Measurements from ENCODE around the gene TOM1L2. TPM values are rescaled to one million over a fixed set of nuclear protein-coding genes. Genes with fewer than 3 reads are reported as not detected.

TOM1L2 gene
- total RNA-seq, 1 experiment from 2014 or later: 35.5 TPM

GRCh38 chr17:17985555-17985954 is 13.4 kb upstream of the TOM1L2 start:
- Histone ChIP-seq H3K4me1 (peaks cover 10% of the 10 kb centered on the region), H3K36me3 (ENCODE audit: control insufficient read depth, insufficient read depth, low read length) (no peaks in the 10 kb centered on the region), H3K4me3 (ENCODE audit: low read depth, low read length) (no peak overlapping the region), H3K9me3 (no peaks in the 10 kb centered on the region), H3K27me3 (replicated peaks; ENCODE audit: control insufficient read depth, insufficient read depth, low read length) (no peaks in the 10 kb centered on the region)
- TF ChIP-seq, protein P1, sequence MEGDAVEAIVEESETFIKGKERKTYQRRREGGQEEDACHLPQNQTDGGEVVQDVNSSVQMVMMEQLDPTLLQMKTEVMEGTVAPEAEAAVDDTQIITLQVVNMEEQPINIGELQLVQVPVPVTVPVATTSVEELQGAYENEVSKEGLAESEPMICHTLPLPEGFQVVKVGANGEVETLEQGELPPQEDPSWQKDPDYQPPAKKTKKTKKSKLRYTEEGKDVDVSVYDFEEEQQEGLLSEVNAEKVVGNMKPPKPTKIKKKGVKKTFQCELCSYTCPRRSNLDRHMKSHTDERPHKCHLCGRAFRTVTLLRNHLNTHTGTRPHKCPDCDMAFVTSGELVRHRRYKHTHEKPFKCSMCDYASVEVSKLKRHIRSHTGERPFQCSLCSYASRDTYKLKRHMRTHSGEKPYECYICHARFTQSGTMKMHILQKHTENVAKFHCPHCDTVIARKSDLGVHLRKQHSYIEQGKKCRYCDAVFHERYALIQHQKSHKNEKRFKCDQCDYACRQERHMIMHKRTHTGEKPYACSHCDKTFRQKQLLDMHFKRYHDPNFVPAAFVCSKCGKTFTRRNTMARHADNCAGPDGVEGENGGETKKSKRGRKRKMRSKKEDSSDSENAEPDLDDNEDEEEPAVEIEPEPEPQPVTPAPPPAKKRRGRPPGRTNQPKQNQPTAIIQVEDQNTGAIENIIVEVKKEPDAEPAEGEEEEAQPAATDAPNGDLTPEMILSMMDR (IDR thresholded peaks at IDR 0.05; ENCODE audit: insufficient read depth in 1 of 2, low read depth in 1 of 2, low read length in 1 of 2, severe bottlenecking in 1 of 2, unreplicated experiment in 1 of 2): peak in 1 of 2 experiments; percentile 15
- CTCF ChIA-PET: interaction anchor here (0.8 to 1.2 kb wide), 2 partner anchors 58 to 66 kb away, joined by 3 to 4 read pairs; no protein-coding TSS in a partner anchor
- H3K27ac Mint-ChIP-seq (ENCODE audit: unreplicated experiment): no peak overlapping the region
- POLR2A ChIA-PET: no interaction called here
- H3K4me3 Mint-ChIP-seq (ENCODE audit: unreplicated experiment): no peak overlapping the region
- BruUV-seq (replicated peaks): no TSS peak
- no peak for DNase-seq
- H3K27me3 Mint-ChIP-seq (ENCODE audit: insufficient read depth, unreplicated experiment): no peaks in the 10 kb centered on the region
- H3K9me3 Mint-ChIP-seq (ENCODE audit: unreplicated experiment): no peaks in the 10 kb centered on the region
- intact Hi-C loops (cut with micrococcal nuclease; ENCODE audit: unreplicated experiment): loop anchor here (5.0 kb wide), 1 partner anchor 47 kb away; no protein-coding TSS in a partner anchor
- peaks cover 5% of the 10 kb centered on the region for H3K4me1 Mint-ChIP-seq (ENCODE audit: low read depth, unreplicated experiment)
- H3K36me3 Mint-ChIP-seq (ENCODE audit: insufficient read depth, unreplicated experiment): no peaks in the 10 kb centered on the region

DNA sequence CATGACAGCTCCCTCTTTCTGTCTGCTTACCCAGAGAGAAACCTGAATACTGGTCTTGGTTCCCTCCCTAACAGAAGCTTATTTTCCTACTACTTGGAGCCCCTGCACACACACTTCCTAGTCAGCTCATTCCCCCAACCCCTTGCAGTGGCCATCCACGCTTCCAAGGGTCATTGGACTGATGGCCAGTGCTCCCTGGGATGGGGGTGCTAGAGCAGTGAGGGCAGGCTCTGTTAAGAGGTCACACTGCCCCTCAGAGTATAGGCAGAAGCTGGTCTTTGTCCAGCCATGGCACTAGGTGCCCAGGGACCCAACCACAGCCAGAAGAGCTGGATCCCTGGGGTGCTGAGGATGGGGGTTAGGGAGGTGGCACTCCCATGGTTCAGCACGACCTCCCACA is 13.0 kb upstream of the TOM1L2 start:
- Histone ChIP-seq H3K9me3 (no peaks in the 10 kb centered on the region), H3K4me3 (ENCODE audit: low read depth, low read length) (no peak overlapping the region), H3K36me3 (ENCODE audit: control insufficient read depth, insufficient read depth, low read length) (no peaks in the 10 kb centered on the region), H3K27me3 (replicated peaks; ENCODE audit: control insufficient read depth, insufficient read depth, low read length) (no peaks in the 10 kb centered on the region), H3K4me1 (peaks cover 7% of the 10 kb centered on the region)
- BruUV-seq (replicated peaks): no TSS peak
- Mint-ChIP-seq H3K27ac (ENCODE audit: unreplicated experiment) (no peak overlapping the region), H3K4me1 (ENCODE audit: low read depth, unreplicated experiment) (peaks cover 1% of the 10 kb centered on the region), H3K4me3 (ENCODE audit: unreplicated experiment) (no peak overlapping the region), H3K27me3 (ENCODE audit: insufficient read depth, unreplicated experiment) (no peaks in the 10 kb centered on the region), H3K9me3 (ENCODE audit: unreplicated experiment) (no peaks in the 10 kb centered on the region), H3K36me3 (ENCODE audit: insufficient read depth, unreplicated experiment) (no peaks in the 10 kb centered on the region)
- TF ChIP-seq, protein P1 (IDR thresholded peaks at IDR 0.05; ENCODE audit: insufficient read depth in 1 of 2, low read depth in 1 of 2, low read length in 1 of 2, severe bottlenecking in 1 of 2, unreplicated experiment in 1 of 2): no peak
- POLR2A ChIA-PET: no interaction called here
- no peak for DNase-seq
- intact Hi-C loops (cut with micrococcal nuclease; ENCODE audit: unreplicated experiment): loop anchor here (5.0 kb wide), 1 partner anchor 47 kb away; no protein-coding TSS in a partner anchor
- CTCF ChIA-PET: interaction anchor here (0.8 to 1.2 kb wide), 2 partner anchors 57 to 66 kb away, joined by 3 to 4 read pairs; no protein-coding TSS in a partner anchor

DNA sequence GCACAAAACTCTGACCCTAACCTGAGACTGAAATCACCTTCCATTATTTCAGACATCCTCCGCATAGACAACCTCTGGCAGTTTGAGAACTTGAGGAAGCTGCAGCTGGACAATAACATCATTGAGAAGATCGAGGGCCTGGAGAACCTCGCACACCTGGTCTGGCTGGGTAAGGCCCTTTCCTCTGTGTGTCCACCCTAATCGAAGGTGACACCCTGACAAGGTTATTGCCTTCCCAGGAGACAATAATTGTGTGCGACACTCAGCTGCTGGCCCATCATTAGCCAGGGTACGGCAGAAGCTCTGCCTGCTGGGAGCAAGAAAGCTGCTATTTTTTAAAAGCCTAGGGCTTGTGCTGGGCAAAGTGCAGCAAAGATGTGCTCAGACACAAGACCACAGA is 11.6 kb upstream of the TOM1L2 start:
- Mint-ChIP-seq H3K27ac (ENCODE audit: unreplicated experiment) (no peak overlapping the region), H3K9me3 (ENCODE audit: unreplicated experiment) (no peaks in the 10 kb centered on the region), H3K4me1 (ENCODE audit: low read depth, unreplicated experiment) (no peaks in the 10 kb centered on the region), H3K27me3 (ENCODE audit: insufficient read depth, unreplicated experiment) (no peaks in the 10 kb centered on the region), H3K36me3 (ENCODE audit: insufficient read depth, unreplicated experiment) (no peaks in the 10 kb centered on the region), H3K4me3 (ENCODE audit: unreplicated experiment) (no peak overlapping the region)
- no peak overlapping the region for H3K4me3 ChIP-seq (ENCODE audit: low read depth, low read length)
- H3K4me1 ChIP-seq: peaks cover 7% of the 10 kb centered on the region; the same call in 1 of the 2 replicates
- BruUV-seq (replicated peaks): no TSS peak
- intact Hi-C loops (cut with micrococcal nuclease; ENCODE audit: unreplicated experiment): no loop called here
- POLR2A ChIA-PET: interaction anchor here (1.0 kb wide), 1 partner anchor 11 kb away, joined by 3 read pairs; the partner anchor contains the start of gene DRC3
- no peaks in the 10 kb centered on the region for H3K27me3 ChIP-seq (replicated peaks; ENCODE audit: control insufficient read depth, insufficient read depth, low read length)
- TF ChIP-seq, protein P1 (IDR thresholded peaks at IDR 0.05; ENCODE audit: insufficient read depth in 1 of 2, low read depth in 1 of 2, low read length in 1 of 2, severe bottlenecking in 1 of 2, unreplicated experiment in 1 of 2): no peak
- CTCF ChIA-PET: interaction anchor here (1.0 kb wide), 1 partner anchor 92 kb away, joined by 3 read pairs; no protein-coding TSS in a partner anchor
- H3K36me3 ChIP-seq (ENCODE audit: control insufficient read depth, insufficient read depth, low read length): no peaks in the 10 kb centered on the region
- H3K9me3 ChIP-seq: no peaks in the 10 kb centered on the region
- DNase-seq: no peak
